SK-N-SH (cell line): ENCODE measurements around the gene MYL12B.

Source experiments
- TF ChIP-seq, protein P1 (sequence below): fragments of 200-600 bp; sonication (generic); IDR thresholded peaks from 2 replicates; pipeline ENCODE4 v1.6.1; 2017; ENCODE audit warnings: antibody characterized with exemption, mild to moderate bottlenecking, moderate library complexity
- TF ChIP-seq, protein P2 (sequence below): IDR thresholded peaks from 2 replicates; pipeline ENCODE4 v1.4.0; 2012; ENCODE audit warnings: low read depth, borderline replicate concordance

DNA sequence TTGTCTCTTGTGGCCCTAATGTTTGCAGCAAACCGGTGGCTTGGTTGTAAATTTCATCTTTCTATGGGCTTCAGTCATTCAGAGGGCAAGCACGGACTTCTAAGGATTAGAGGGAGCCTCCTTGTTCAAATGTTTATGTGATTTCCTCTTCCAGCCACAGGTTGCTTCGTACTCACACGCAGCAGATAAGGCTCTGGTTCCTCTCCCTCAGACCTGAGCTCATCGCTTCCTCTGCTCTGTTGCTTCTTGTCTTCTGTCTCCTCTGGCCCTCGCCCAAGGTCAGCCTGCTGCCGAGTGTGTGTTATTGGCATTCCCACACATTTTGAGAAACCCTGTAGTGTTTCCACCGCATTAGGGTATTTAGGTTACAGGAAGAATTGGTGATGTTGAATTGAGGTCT, 44.0 kb downstream of the MYL12B start:
- TF ChIP-seq, protein P1, sequence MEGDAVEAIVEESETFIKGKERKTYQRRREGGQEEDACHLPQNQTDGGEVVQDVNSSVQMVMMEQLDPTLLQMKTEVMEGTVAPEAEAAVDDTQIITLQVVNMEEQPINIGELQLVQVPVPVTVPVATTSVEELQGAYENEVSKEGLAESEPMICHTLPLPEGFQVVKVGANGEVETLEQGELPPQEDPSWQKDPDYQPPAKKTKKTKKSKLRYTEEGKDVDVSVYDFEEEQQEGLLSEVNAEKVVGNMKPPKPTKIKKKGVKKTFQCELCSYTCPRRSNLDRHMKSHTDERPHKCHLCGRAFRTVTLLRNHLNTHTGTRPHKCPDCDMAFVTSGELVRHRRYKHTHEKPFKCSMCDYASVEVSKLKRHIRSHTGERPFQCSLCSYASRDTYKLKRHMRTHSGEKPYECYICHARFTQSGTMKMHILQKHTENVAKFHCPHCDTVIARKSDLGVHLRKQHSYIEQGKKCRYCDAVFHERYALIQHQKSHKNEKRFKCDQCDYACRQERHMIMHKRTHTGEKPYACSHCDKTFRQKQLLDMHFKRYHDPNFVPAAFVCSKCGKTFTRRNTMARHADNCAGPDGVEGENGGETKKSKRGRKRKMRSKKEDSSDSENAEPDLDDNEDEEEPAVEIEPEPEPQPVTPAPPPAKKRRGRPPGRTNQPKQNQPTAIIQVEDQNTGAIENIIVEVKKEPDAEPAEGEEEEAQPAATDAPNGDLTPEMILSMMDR, result no peak
- TF ChIP-seq, protein P2, sequence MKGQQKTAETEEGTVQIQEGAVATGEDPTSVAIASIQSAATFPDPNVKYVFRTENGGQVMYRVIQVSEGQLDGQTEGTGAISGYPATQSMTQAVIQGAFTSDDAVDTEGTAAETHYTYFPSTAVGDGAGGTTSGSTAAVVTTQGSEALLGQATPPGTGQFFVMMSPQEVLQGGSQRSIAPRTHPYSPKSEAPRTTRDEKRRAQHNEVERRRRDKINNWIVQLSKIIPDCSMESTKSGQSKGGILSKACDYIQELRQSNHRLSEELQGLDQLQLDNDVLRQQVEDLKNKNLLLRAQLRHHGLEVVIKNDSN, result no peak
